ENCODE data around the gene NPHP4. TPM values are rescaled to one million over a fixed set of nuclear protein-coding genes. Genes with fewer than 3 reads are reported as not detected.

NPHP4 gene
- polyA plus RNA-seq, 3 donors: 0.39 to 13.7 (median 1.2) TPM

GRCh38 chr1:5995871-5996630 lies 3.8 kb upstream of the NPHP4 start:
- no peak for DNase-seq
- peak overlapping the region in 1 of 7 donors; percentile 72 for H3K27ac Mint-ChIP-seq
- intact Hi-C loops (cut with micrococcal nuclease): loop anchor here in 1 of 2 donors (10.0 kb wide), 1 partner anchor 399 kb away; the partner anchor contains the start of gene ACOT7

More at GRCh38 chr1:5995871-5996630, 3.8 kb upstream of the NPHP4 start:
- H3K4me1 ChIP-seq (ENCODE audit: control insufficient read depth in 1 of 2, insufficient read depth in 2 of 2, low read length in 2 of 2): peaks cover 28 to 33% of the 10 kb centered on the region in 2 donors
- H4K20me1 ChIP-seq (ENCODE audit: insufficient read depth, low read length): peaks cover 81% of the 10 kb centered on the region
- TF ChIP-seq CTCF (IDR thresholded peaks at IDR 0.05): no peak
- no peaks in the 10 kb centered on the region for H3K9me3 ChIP-seq (replicated peaks in 1 of 2; ENCODE audit: control insufficient read depth in 1 of 2, insufficient read depth in 1 of 2, low read length in 2 of 2)
- H3K4me2 ChIP-seq (replicated peaks; ENCODE audit: extremely low read depth, low read length, poor library complexity, severe bottlenecking): no peak overlapping the region
- H3K4me3 ChIP-seq (replicated peaks in 1 of 3; ENCODE audit: low read depth in 2 of 3, low read length in 3 of 3): no peak overlapping the region
- H3K27me3 ChIP-seq (ENCODE audit: control insufficient read depth in 2 of 2, insufficient read depth in 2 of 2, low read length in 2 of 2): no peaks in the 10 kb centered on the region
- no peak overlapping the region for H3K27ac ChIP-seq (ENCODE audit: low read depth in 1 of 2, low read length in 2 of 2)
- Mint-ChIP-seq H3K4me1 (peaks cover 29% of the 10 kb centered on the region), H3K9me3 (peaks cover 0 to 2% (median 0%) of the 10 kb centered on the region in 7 donors), H3K4me3 (no peak overlapping the region), H3K36me3 (peaks cover 13 to 40% of the 10 kb centered on the region in 2 donors), H3K27me3 (ENCODE audit: low read depth in 3 of 3) (peaks cover 1 to 6% (median 1%) of the 10 kb centered on the region in 3 donors)
- peaks cover 39% of the 10 kb centered on the region for H3K79me2 ChIP-seq (ENCODE audit: insufficient read depth, low read length)
- no peak overlapping the region for H2AFZ ChIP-seq (ENCODE audit: insufficient read depth, low read depth, low read length, poor library complexity, severe bottlenecking)
- WGBS (ENCODE audit: insufficient coverage): 93% methylated on average over 11 of the region's 17 CpGs
- no peak overlapping the region for H3K9ac ChIP-seq (ENCODE audit: insufficient read depth, low read length, poor library complexity, severe bottlenecking)
- H3K36me3 ChIP-seq (replicated peaks in 1 of 2; ENCODE audit: control insufficient read depth in 1 of 2, insufficient read depth in 2 of 2, low read length in 2 of 2): peaks cover 14 to 32% of the 10 kb centered on the region in 2 donors
